Measurements from ENCODE around the gene ADCYAP1.

The ADCYAP1 gene

GRCh38 chr18:904218-905090 is at the start of gene ADCYAP1:
Gene ADCYAP1, plus strand, starts transcription at chr18:904871. Its CDS starts 516 bp downstream, at chr18:905387.
- Histone ChIP-seq H3K9me3 (ENCODE audit: control insufficient read depth, insufficient read depth, low read depth, low read length) (no peaks in the 10 kb centered on the region), H3K4me1 (ENCODE audit: control insufficient read depth, insufficient read depth, low read length) (peaks cover 15% of the 10 kb centered on the region; the same call in 1 of the 2 replicates), H3K27ac (ENCODE audit: extremely low read depth, low read depth, low read length) (no peak within 1 kb of the TSS), H3K36me3 (ENCODE audit: control insufficient read depth in 2 of 2, insufficient read depth in 1 of 2, low read length in 2 of 2) (no peaks in the 10 kb centered on the region), H3K4me3 (ENCODE audit: low read depth, low read length) (no peak within 1 kb of the TSS)
- POLR2A ChIA-PET = no interaction called here
- CTCF ChIA-PET = interaction anchor here (0.6 to 1.2 kb wide), 7 partner anchors 17 to 119 kb away, joined by 3 to 8 read pairs (median 3); no protein-coding TSS in a partner anchor
- no peak for TF ChIP-seq ZNF324 (tag by site-specific recombination; IDR thresholded peaks at IDR 0.05)
- peak; percentile 37; the same call in 1 of the 2 replicates for TF ChIP-seq ZFHX2 (tag by site-specific recombination; conservative IDR thresholded peaks at IDR 0.05)
- TF ChIP-seq ZBTB20 (tag by site-specific recombination; IDR thresholded peaks at IDR 0.05) = peak; percentile 39; the same call in 1 of the 2 replicates
- no peak for TF ChIP-seq SALL2 (tag by site-specific recombination; IDR thresholded peaks at IDR 0.05; ENCODE audit: borderline replicate concordance)
- TF ChIP-seq KLF16 (tag by site-specific recombination; IDR thresholded peaks at IDR 0.05) = 0 out of 2 replicates have a peak, but pooled peaks have one; percentile 35
- no peak for TF ChIP-seq ZEB2 (tag by site-specific recombination; IDR thresholded peaks at IDR 0.05)
- no peak for TF ChIP-seq ZNF768 (tag by site-specific recombination; IDR thresholded peaks at IDR 0.05)
- peak; percentile 61; the same call in 1 of the 2 replicates for TF ChIP-seq ZNF335 (tag by site-specific recombination; conservative IDR thresholded peaks at IDR 0.05)
- no peak for TF ChIP-seq ZNF692 (tag by site-specific recombination; IDR thresholded peaks at IDR 0.05)
- TF ChIP-seq CTCF (tag by site-specific recombination; IDR thresholded peaks at IDR 0.05) = peak; percentile 51; the same call in 1 of the 2 replicates
- no peak for TF ChIP-seq ZNF514 (tag by site-specific recombination; IDR thresholded peaks at IDR 0.05)
- 0 out of 2 replicates have a peak, but pooled peaks have one; percentile 37 for TF ChIP-seq EGR2 (tag by site-specific recombination; IDR thresholded peaks at IDR 0.05; ENCODE audit: low read depth)
- no peak for TF ChIP-seq ZNF37A (tag by site-specific recombination; IDR thresholded peaks at IDR 0.05)
- peak; percentile 53; the same call in 1 of the 2 replicates for TF ChIP-seq PRDM1 (tag by site-specific recombination; IDR thresholded peaks at IDR 0.05)
- peak; percentile 88 for TF ChIP-seq ZNF600 (tag by site-specific recombination; IDR thresholded peaks at IDR 0.05)
- TF ChIP-seq ZNF610 (tag by site-specific recombination; IDR thresholded peaks at IDR 0.05; ENCODE audit: borderline replicate concordance) = no peak
- 0 out of 2 replicates have a peak, but pooled peaks have one; percentile 35 for TF ChIP-seq ZBTB10 (tag by site-specific recombination; IDR thresholded peaks at IDR 0.05)
- TF ChIP-seq ZNF747 (tag by site-specific recombination; IDR thresholded peaks at IDR 0.05) = no peak
- TF ChIP-seq ZBTB17 (tag by site-specific recombination; IDR thresholded peaks at IDR 0.05) = peak; percentile 51; the same call in 1 of the 2 replicates
- TF ChIP-seq ZNF830 (tag by site-specific recombination; IDR thresholded peaks at IDR 0.05; ENCODE audit: low read depth) = no peak
- TF ChIP-seq PATZ1 (tag by site-specific recombination; IDR thresholded peaks at IDR 0.05) = no peak
- TF ChIP-seq ZBTB26 (tag by site-specific recombination; optimal IDR thresholded peaks at IDR 0.05) = peak; percentile 44
- TF ChIP-seq ZNF394 (tag by site-specific recombination; IDR thresholded peaks at IDR 0.05; ENCODE audit: borderline replicate concordance) = peak; percentile 73; the same call in 1 of the 2 replicates
- no peak for TF ChIP-seq ZNF513 (tag by site-specific recombination; IDR thresholded peaks at IDR 0.05)
